Liver (tissue), 9 donors: ENCODE results near the gene KRTAP5-4. TPM values are rescaled to one million over a fixed set of nuclear protein-coding genes. Genes with fewer than 3 reads are reported as not detected.
"Not testable (repeated sequence)": the region's sequence is repeated elsewhere in the genome, so short reads cannot be mapped to it uniquely, and the experiment has no call there.

Source experiments
- DNase-seq: peaks from one replicate; pipeline ENCODE4 v3.0.0-alpha.2; 2017; ENCODE audit warnings: low spot score
- H3K27ac ChIP-seq, 2 donors: one replicate each; pipeline ENCODE4 v1.7.0; 2013; ENCODE audit warnings: inconsistent platforms in 2 of 2, low read length in 2 of 2, control low read depth in 1 of 2, low read depth in 1 of 2, mild to moderate bottlenecking in 1 of 2
- H3K27me3 ChIP-seq, 4 donors: one replicate each; pipeline versions ENCODE4 v1.6.1 to v1.7.0; 2013; ENCODE audit warnings: low read length in 3 of 4, inconsistent platforms in 1 of 4, mild to moderate bottlenecking in 1 of 4, moderate library complexity in 1 of 4; ENCODE audit not compliant: control insufficient read depth in 4 of 4, insufficient read depth in 4 of 4
- H3K36me3 ChIP-seq, 4 donors: one replicate each; pipeline versions ENCODE4 v1.6.1 to v1.7.0; 2013; ENCODE audit warnings: low read length in 3 of 4, mild to moderate bottlenecking in 3 of 4, low read depth in 1 of 4, moderate library complexity in 1 of 4; ENCODE audit not compliant: control insufficient read depth in 4 of 4, insufficient read depth in 3 of 4
- H3K4me1 ChIP-seq, 4 donors: one replicate each; pipeline versions ENCODE4 v1.6.1 to v1.7.0; 2013; ENCODE audit warnings: low read length in 3 of 4, mild to moderate bottlenecking in 3 of 4, moderate library complexity in 1 of 4; ENCODE audit not compliant: control insufficient read depth in 4 of 4, insufficient read depth in 4 of 4
- H3K4me3 ChIP-seq, 3 donors: one replicate each; pipeline versions ENCODE4 v1.6.1 to v1.7.0; 2013; ENCODE audit warnings: low read length in 3 of 3, control low read depth in 1 of 3, low read depth in 1 of 3, mild to moderate bottlenecking in 1 of 3
- H3K9ac ChIP-seq, 2 donors: one replicate each; pipeline ENCODE4 v1.7.0; 2013; ENCODE audit warnings: low read length in 2 of 2, mild to moderate bottlenecking in 2 of 2, moderate library complexity in 2 of 2, control low read depth in 1 of 2, low read depth in 1 of 2
- H3K9me3 ChIP-seq, 4 donors: one replicate each; pipeline versions ENCODE4 v1.6.1 to v1.7.0; 2013; ENCODE audit warnings: low read length in 3 of 4; ENCODE audit not compliant: control insufficient read depth in 4 of 4
- CTCF ChIP-seq: fragments of 150-350 bp; IDR thresholded peaks from 2 replicates; pipeline ENCODE4 v1.5.1; 2017; ENCODE audit warnings: improper control_type of control experiment, low read depth, low read length; ENCODE audit not compliant: missing input control
- EGR1 ChIP-seq, 2 donors: IDR thresholded peaks; 2 replicates each; pipeline ENCODE4 v1.6.1; 2016 to 2018; ENCODE audit warnings: antibody characterized with exemption in 2 of 2, low read depth in 2 of 2
- FOXA2 ChIP-seq: IDR thresholded peaks from 2 replicates; pipeline ENCODE4 v1.6.1; 2016; ENCODE audit warnings: antibody characterized with exemption
- GABPA ChIP-seq, 2 donors: IDR thresholded peaks in 1 of 2; conservative IDR thresholded peaks in 1 of 2; 2 replicates each; pipeline ENCODE4 v1.6.1; 2016; ENCODE audit warnings: antibody characterized with exemption in 2 of 2, mild to moderate bottlenecking in 1 of 2, moderate library complexity in 1 of 2
- HNF4A ChIP-seq, 2 donors: conservative IDR thresholded peaks; 2 replicates each; pipeline ENCODE4 v1.6.1; 2016; ENCODE audit warnings: antibody characterized with exemption in 2 of 2, mild to moderate bottlenecking in 2 of 2
- HNF4G ChIP-seq: IDR thresholded peaks from 2 replicates; pipeline ENCODE4 v1.6.1; 2016; ENCODE audit warnings: antibody characterized with exemption
- MAX ChIP-seq: IDR thresholded peaks from 2 replicates; pipeline ENCODE4 v1.6.1; 2016; ENCODE audit warnings: antibody characterized with exemption
- RXRA ChIP-seq, 2 donors: IDR thresholded peaks; 2 replicates each; pipeline ENCODE4 v1.6.1; 2017 to 2018; ENCODE audit warnings: antibody characterized with exemption in 2 of 2, mild to moderate bottlenecking in 1 of 2
- SP1 ChIP-seq: IDR thresholded peaks from 2 replicates; pipeline ENCODE4 v1.6.1; 2018; ENCODE audit warnings: antibody characterized with exemption, mild to moderate bottlenecking
- WGBS: extraction: QIAGEN DNeasy Blood & Tissue Kit; methylation state at CpG from one replicate; pipeline ENCODE4 v1.1.7; 2013; 5-methylcytosine and 5-hydroxymethylcytosine counted together
- polyA plus RNA-seq, 2 donors: library from polyadenylated mRNA; stranded (reverse) in 1 of 2; unstranded in 1 of 2; fragments of 200-250 nt in 1 of 2; fragments of >200 nt in 1 of 2; fragmentation: Nextera tagmentation in 1 of 2; extraction: Ambion mirVana in 1 of 2; gene quantifications; one replicate each; pipeline versions ENCODE4 v1.2.1 to v1.2.3, GENCODE V29; 2013 to 2015
- total RNA-seq, 2 donors: library from RNA; depleted of rRNA; stranded (reverse); fragments of >200 nt; gene quantifications; one replicate each; pipeline ENCODE4 v1.2.3, GENCODE V29; 2014
- TF ChIP-seq, protein P1 (sequence below): IDR thresholded peaks from 2 replicates; pipeline ENCODE4 v1.6.1; 2016; ENCODE audit warnings: antibody characterized with exemption, mild to moderate bottlenecking
- donor health status: healthy.
- donor health status: healthy.
- donor health status: healthy.
- donor health status: healthy.
- donor health status: healthy.

KRTAP5-4 gene
- total and polyA plus RNA-seq, 4 donors: not detected

DNA sequence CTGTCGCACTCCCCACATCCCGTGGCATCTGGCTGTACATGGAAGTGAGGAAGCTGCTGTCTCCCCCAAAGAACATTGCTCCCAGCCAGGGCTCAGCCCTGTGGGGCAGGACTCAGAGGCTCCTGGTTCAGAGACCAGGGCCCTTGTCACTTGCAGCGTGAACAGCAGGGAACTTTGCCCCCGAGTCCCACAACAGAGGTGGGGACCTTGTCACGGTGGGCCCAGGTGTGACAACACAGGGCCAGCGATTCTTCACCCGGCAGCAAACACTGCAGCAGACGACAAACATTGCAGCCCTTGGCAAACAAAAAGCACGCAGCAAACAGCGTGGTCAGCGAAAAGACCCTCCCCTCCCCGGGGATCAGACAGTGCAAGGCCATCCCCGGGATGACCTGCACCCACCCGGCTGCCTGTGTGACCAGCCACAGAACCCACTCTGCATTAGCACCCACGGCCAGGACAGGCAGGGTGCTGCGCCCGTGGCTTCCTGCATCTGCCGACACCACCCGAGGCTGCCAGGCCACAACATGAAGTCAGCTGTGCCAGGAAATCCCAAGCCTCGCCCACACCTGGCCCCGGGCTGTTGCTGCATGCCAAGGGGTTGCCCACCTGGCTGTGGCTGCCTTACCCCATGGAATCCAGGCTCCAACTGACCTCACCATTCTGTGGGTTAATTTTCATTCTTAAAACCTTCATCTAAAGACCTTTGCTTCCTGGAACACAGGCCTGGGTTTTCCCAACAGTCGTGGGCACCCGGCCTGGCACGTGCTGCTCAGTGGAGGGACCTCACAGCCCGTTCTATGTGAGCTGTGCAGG, 39.7 kb upstream of the KRTAP5-4 start:
- WGBS: 23% methylated on average over 21 of the region's 25 CpGs
- peaks cover 2 to 13% (median 7%) of the 10 kb centered on the region in 4 donors for H3K4me1 ChIP-seq
- not testable (repeated sequence) for H3K4me3 ChIP-seq, H3K36me3 ChIP-seq, H3K27me3 ChIP-seq, H3K9me3 ChIP-seq, DNase-seq
- peak overlapping the region in 1 of 2 donors; percentile 74 for H3K9ac ChIP-seq
- TF ChIP-seq MAX: peak; percentile 29
- TF ChIP-seq GABPA (IDR thresholded peaks at IDR 0.05 in 1 of 2, conservative IDR thresholded peaks at IDR 0.05 in 1 of 2): peak in 1 of 2 donors; percentile 13
- TF ChIP-seq RXRA (IDR thresholded peaks at IDR 0.05): peak; percentile 72 to 84
- peak; percentile 70 to 80 for TF ChIP-seq HNF4A (conservative IDR thresholded peaks at IDR 0.05)
- TF ChIP-seq SP1: peak; percentile 74
- TF ChIP-seq, protein P1, sequence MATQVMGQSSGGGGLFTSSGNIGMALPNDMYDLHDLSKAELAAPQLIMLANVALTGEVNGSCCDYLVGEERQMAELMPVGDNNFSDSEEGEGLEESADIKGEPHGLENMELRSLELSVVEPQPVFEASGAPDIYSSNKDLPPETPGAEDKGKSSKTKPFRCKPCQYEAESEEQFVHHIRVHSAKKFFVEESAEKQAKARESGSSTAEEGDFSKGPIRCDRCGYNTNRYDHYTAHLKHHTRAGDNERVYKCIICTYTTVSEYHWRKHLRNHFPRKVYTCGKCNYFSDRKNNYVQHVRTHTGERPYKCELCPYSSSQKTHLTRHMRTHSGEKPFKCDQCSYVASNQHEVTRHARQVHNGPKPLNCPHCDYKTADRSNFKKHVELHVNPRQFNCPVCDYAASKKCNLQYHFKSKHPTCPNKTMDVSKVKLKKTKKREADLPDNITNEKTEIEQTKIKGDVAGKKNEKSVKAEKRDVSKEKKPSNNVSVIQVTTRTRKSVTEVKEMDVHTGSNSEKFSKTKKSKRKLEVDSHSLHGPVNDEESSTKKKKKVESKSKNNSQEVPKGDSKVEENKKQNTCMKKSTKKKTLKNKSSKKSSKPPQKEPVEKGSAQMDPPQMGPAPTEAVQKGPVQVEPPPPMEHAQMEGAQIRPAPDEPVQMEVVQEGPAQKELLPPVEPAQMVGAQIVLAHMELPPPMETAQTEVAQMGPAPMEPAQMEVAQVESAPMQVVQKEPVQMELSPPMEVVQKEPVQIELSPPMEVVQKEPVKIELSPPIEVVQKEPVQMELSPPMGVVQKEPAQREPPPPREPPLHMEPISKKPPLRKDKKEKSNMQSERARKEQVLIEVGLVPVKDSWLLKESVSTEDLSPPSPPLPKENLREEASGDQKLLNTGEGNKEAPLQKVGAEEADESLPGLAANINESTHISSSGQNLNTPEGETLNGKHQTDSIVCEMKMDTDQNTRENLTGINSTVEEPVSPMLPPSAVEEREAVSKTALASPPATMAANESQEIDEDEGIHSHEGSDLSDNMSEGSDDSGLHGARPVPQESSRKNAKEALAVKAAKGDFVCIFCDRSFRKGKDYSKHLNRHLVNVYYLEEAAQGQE: peak; percentile 4
- peak; percentile 21 for TF ChIP-seq FOXA2
- TF ChIP-seq HNF4G: peak; percentile 76
- H3K27ac ChIP-seq: peak overlapping the region; percentile 77 to 78

DNA sequence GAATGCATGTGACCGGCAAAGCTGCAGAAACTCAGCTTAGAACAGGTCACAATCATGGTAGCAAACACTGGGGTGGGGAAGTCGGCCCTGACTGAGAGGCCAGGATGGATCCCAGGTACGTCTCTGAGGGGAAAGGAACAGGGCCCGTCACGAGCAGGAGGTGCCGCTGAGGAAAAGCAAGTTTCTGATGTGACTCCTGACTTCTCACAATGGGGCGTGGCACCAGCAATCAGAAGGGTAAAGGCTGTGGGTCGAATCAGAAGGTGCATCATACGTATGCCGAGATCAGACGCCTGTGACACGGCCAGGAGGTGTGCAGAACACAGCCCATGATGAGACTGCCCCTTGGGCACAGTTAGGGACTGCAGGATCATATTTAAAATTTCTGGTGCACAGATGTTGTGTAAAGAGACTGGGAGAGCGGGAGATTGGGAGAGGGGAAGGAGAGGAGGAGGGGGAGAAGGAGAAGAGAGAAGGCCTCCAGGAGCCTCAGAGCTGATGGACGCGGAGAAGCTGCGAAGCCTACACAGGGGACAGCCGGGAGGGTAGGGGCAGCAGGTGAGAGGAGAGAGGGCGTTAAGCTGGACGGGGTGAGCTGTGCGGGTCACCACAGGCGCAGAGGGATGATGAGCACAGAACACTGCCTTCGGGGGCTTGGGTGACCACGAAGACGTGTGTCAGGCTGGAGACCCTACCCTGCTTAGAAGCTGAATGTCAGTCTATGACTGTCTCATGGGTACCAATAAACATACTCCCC, 38.4 kb upstream of the KRTAP5-4 start:
- Histone ChIP-seq H3K9ac (peak overlapping the region; percentile 6 to 49), H3K27me3 (no peaks in the 10 kb centered on the region), H3K4me3 (no peak overlapping the region), H3K36me3 (no peaks in the 10 kb centered on the region), H3K27ac (peak overlapping the region; percentile 77 to 92), H3K9me3 (no peaks in the 10 kb centered on the region), H3K4me1 (peaks cover 9 to 25% (median 19%) of the 10 kb centered on the region in 4 donors)
- 77% methylated on average over 24 of the region's 24 CpGs for WGBS
- DNase-seq: no peak
- no peak for TF ChIP-seq EGR1 (IDR thresholded peaks at IDR 0.05; ENCODE audit: low read depth in 2 of 2)
- peak; percentile 15 for TF ChIP-seq CTCF
